NCI-H510A treated with DMSO at 0.1 percent for 48 hours (cell line): ENCODE results near the gene AHCTF1.

Experiments
- DNase-seq: peaks from one replicate; lab custom pipeline; 2025; lab: John Stamatoyannopoulos, UW

AHCTF1 gene

GRCh38 chr1:246931549-246932365, at the start of gene AHCTF1:
AHCTF1 (minus strand) TSS chr1:246931948; CDS start chr1:246918370, 13,578 bp downstream.
- peak; percentile 86 for DNase-seq

DNA sequence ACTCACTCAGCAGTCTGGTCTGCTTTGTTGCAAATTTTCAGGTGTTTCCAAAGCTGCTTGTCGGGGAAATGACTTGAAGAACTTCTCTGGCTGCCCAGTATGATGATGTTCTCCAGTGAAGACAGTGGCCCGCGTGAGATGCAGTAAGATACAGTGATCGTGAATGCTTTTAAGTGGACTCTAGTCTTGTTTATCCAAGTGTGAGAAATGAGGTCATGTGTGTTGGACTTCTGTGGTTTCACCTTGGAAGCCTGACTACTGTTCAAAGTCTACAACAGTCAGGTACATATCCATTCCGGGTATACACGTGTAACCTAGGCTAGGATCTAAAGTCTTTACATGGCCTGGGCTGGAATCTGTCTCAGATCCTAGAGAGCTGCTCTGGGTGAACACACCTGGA, 47.0 kb upstream of the AHCTF1 start:
- no peak for DNase-seq

- DNase-seq = no peak
These were observed 46.5 kb upstream of the AHCTF1 start for GRCh38 chr1:246978281-246978680.

DNA sequence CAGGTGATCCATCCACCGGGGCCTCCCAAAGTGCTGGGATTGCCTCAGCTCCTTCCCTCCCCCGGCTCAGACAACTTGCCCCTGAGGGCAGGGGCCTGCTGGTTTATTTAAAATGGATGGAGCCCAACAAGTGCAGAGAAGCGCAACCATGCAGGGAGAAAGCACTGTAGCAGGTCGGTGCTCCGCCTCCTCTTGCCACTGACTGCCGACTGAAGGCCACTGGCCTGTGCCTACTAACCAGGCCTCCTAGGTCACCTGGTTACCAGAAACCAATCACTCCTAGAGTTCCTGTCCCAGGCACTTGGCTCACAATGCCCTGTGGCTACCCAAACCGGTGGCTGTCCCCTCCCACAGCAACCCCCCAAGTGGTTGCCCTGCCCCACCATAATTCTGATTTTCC, 40.2 kb upstream of the AHCTF1 start:
- no peak for DNase-seq

GRCh38 chr1:246971090-246971721, 39.5 kb upstream of the AHCTF1 start:
- DNase-seq = no peak

DNA sequence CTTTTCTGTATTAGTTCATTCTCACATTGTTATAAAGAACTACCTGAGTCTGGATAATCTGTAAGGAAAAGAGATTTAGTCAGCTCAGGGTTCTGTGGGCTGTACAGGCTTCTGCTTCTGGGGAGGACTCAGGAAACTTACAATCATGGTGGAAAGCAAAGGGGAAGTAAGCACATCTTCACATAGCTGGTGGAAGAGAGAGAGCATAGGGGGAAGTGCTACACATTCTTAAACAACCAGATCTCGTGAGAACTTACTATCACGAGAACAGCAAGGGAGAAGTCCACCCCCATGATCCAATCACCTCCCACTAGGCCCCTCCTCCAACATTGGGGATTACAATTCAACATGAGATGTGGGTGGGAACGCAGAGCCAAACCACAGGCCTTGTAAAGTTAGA, 37.9 kb upstream of the AHCTF1 start:
- no peak for DNase-seq

- DNase-seq = no peak
These were observed 34.8 kb upstream of the AHCTF1 start for GRCh38 chr1:246966502-246966901.

DNA sequence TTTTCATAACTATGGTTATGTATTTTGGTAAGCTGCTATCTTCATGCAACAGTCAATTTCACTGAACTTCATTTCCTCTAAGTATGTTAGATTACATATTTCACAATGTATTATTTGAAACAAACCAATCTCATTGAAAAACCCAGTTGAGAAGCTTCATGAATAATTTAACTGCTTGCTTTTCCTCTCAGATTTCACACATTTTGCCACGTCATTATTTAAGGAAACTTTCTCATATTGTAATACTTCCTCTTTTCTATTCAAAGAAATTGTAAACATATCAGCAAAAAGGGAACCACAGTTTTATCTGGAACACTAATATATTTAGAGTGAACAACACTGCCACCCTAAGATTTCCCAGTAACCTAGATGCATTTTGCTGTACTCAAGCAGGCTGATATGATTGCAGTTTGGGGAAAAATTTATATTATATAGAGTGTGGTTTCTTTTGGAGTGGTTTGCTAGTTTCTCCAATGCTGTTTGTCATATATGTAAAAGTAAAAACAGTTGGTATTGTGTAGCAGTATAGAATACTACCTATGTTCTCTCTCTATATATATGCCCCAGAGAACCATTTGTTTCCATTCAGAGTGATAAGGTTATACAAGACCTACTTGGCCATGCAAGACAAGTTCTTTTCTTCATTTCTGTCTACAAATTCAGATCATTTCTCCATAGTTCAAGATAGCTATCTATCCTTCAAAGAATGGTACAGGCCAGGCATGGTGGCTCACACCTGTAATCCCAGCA, 28.4 kb upstream of the AHCTF1 start:
- no peak for DNase-seq

DNA sequence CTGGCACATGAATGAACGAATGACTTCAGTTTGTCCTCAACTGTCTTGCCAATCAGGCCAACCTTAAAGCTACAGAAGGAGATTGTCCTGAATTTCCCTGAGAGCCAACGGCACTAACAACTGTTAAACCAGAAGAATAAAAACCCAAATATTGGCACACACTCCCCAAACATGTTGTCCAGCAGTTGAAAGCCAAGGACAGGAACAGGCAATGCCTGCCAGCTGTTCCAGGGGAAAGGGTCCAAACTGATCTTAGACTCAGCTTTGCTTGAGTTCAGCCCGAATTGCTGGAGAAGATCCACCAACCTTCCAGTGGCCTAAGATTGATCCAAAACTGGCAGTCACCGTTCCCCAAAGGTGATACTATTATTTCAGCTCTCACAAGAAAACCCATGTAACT, 22.4 kb upstream of the AHCTF1 start:
- DNase-seq = no peak

DNA sequence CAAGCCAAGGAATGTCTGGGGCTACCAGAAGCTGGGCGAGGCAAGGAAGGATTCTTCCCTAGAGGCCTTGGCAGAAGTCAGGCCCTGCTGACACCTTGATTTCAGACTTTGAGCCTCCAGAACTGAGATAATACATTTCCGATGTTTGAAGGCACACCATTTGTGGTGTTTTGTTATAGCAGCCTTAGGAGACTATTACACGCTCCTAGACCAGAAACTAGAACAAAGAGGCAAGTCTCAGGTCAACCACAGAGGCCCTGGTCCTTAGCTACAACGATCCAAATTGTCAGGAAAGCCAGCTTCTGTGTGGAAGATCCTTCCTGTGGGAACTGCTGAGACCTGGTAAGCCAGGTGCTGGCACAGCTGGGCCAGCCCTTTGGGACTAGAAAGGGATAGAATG, 19.7 kb upstream of the AHCTF1 start:
- no peak for DNase-seq

DNA sequence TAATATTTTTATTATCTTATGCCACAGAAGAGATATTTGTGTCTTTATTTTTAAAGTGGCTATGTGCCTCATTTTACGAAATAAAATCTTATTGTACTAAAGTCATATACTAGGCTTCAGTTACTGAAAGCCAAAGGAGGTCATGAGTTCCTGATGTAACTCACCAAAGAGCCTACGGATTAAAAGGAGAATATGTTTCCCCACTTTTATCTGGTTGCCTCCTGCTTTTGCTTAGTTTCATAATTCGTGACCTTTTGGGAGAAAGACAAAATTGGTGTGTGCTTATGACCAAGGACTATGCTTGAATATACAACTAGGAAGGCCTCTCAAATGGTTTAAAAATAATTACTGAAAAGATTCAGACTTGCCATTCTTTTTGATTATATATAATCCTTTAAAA, 18.2 kb upstream of the AHCTF1 start:
- DNase-seq = no peak

- DNase-seq = no peak
These were observed 15.5 kb upstream of the AHCTF1 start for GRCh38 chr1:246947255-246947654.

DNA sequence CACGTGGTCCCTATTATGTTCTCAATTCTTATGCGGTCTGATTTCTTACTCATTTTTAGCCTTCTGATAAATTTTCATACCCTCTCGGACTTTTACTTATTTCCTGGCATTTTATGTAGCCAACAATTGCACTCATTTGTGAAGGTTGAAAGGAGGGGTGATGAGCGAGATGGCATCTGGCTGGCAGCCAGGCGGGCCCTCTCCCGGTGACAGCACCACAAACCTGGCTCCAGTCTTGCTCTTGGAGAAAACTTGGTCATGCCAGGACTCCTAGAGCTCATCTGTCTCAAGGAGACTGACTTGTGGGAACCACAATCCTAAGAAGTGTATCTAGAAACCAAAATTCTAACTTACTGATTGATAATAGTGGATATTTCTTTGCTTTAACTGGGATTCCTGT, 14.6 kb upstream of the AHCTF1 start:
- DNase-seq = no peak

DNA sequence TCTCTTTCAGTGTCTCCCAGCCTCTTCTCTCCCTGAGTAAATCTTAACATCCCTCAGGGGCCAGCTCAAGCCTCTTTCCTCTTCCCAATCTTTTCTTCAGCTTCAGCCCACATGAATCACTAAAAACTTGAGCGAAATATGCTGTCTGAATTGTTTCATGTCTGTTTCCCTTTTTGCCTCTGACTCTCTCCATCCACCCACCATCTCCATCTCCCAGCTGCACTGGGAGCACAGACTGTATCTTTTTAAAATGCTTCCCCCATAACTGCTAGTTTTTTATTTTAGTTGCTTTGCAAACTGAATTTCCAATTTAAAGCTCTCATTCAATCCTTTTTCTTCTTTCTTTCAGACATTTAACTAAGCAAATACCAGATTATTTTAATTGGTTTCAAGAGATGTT, 3.0 kb upstream of the AHCTF1 start:
- DNase-seq = no peak

DNA sequence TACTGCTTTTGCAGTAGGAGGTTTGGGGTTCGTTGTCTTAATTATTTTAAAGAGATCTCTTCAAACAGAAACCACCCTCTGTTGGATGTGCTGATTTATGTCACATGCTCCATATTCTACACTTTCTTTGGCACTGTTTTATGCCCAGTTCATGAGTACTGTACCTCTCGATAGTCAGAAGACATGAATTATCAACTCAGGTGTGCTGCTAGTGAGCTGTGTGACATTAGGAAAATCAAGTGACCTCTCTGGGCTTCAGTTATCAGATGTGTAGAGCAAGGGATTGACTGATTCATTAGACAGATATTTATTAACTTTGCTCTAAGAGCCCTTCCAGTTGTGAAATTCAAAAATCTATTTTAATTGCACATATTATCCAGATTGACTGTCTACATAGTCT, 2.1 kb upstream of the AHCTF1 start:
- no peak for DNase-seq

GRCh38 chr1:246932366-246932700, 585 bp upstream of the AHCTF1 start:
- DNase-seq = no peak

DNA sequence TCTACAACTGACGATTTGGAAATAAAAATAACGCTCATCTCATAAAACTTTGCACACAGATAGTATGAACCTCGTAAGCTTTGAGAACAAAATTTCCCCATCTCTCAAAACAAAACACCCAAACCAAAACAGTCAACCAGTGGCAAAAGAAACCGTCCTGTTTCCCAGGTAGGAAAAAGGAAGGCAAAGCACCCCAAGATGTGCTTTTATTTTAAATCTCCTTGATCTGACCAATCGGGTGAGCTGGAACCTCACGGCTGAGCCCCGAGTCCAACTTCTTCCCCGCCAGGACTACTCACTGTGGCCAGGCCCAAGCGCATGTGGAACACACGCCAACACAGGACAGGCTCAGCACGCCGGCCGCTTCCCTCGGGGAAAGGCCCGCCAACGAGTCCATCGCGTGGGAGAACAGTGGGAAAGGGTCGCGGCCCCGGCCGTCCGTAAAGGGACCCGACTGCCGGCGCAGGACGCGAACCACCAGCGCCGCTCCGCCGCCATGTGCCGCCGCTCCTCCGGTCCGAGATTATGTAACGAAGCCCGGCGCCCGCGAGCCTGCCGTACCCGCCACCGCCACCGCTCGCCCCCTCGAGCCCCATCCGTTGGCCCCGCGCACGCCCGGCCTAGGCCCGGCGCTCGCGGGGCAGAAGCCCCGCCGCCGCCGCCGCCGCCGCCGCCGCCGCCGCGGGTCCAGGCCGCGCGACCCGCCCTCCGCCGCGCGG, 759 bp downstream of the AHCTF1 start:
- peak; percentile 13 for DNase-seq

- no peak for DNase-seq
These were observed 5.6 kb downstream of the AHCTF1 start for GRCh38 chr1:246925997-246926626.

DNA sequence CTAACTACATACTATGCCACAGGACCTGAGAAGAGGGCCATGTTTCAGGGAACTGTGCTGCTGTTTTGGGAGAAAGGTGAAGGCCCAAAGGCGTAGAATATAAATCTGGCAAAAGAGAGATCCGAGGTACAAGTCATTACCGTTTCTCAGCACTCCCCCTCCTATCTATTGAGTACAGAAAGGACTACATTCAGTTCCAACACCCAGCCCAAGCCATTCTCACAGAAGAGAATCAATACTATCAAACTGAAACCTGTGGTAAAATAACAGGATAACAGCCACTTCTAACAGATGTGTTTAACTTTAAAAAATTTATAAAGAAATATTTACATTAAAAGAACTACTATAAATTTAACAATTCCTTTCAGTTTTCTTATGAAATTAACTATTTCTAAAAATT, 7.8 kb downstream of the AHCTF1 start:
- DNase-seq = no peak

- DNase-seq = no peak
These were observed 8.3 kb downstream of the AHCTF1 start for GRCh38 chr1:246923482-246923881.

GRCh38 chr1:246921481-246921880, 10.3 kb downstream of the AHCTF1 start:
- no peak for DNase-seq

DNA sequence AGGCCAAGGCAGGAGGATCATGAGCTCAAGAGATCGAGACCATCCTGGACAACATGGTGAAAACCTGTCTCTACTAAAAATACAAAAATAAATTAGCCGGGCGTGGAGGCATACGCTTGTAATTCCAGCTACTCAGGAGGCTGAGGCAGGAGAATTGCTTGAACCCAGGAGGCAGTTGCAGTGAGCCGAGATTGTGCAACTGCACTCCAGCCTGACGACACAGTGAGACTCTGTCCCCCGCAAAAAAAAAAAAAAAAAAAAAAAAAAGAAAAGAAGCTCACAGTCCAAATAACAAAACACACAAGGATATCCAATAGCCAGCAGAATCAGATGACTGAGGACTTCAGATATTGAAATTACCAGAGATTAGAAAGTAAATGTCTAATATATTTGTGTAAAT, 11.8 kb downstream of the AHCTF1 start:
- DNase-seq = no peak
